GM04504 (cell line): ENCODE results near the gene NCAN.
A peak's percentile ranks its signal among the peaks of the same experiment; 100 is the strongest.
"Not testable (repeated sequence)": the region's sequence is repeated elsewhere in the genome, so short reads cannot be mapped to it uniquely, and the experiment has no call there.

Source experiments
- DNase-seq: peaks from one replicate; pipeline ENCODE4 v3.0.0-alpha.2; 2012; ENCODE audit warnings: low read depth

Gene NCAN

DNA sequence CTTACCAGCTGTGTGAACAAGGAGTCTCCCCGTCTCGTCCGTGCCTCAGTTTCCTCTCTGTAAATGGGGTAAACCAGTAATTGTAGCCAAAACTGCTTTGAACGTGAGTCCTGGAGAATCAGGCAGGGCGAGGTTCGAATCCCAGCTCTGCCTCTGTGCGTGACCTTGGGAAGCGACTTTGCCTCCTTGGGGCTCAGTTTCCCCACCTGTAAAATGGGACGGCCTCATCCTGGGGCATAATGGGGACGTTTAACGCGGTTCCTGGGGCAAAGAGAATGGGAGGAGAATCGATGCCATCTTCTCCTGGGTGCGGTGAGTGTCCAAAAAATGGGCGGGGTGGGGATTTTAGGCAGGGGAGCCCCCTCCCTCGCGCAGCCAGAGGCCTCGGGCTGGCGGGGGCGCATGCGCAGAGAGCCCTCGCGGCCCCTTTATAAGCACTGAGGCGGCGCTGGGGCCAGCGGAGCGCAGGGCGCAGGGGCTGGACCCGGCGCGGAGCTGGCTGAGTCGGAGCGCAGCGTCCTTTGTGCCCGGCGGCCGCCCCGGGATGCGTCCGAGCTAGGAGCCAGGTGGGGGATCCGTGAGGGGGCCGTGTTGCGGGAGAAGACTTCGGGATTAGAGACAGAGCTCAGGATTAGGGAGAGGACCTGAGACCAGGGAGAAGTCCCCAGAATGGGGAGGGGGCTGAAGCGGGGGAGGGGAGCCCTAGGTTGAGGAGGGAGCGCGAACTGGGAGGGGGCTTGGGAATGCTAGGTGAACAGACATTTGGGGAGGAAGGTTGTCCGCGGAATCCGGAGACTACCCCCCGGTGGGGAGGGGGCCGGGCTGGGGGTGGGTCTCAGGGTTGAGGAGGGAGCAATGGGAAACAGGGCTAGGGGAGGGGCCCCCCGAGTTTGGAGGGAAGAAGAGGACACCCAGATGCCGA, at the start of gene NCAN:
Gene NCAN, plus strand, starts transcription at position 460 of the 922 bp plus-strand sequence. CDS start 4,996 bp downstream, outside the sequence.
- DNase-seq = no peak

- DNase-seq = no peak
Observed at GRCh38 chr19:19162495-19162894, 49.3 kb upstream of the NCAN start.

GRCh38 chr19:19165396-19165795, 46.4 kb upstream of the NCAN start:
- DNase-seq = no peak

- no peak for DNase-seq
Observed at GRCh38 chr19:19167612-19168011, 44.1 kb upstream of the NCAN start.

- no peak for DNase-seq
Observed at GRCh38 chr19:19169236-19170052, 42.3 kb upstream of the NCAN start.

- DNase-seq = peak; percentile 23
Observed at GRCh38 chr19:19170053-19170872, 41.5 kb upstream of the NCAN start, which contains the start of gene MEF2B. MEF2B (minus strand) TSS chr19:19170263; CDS start chr19:19150735, 19,528 bp downstream.

GRCh38 chr19:19170873-19171672, 40.7 kb upstream of the NCAN start:
- DNase-seq = no peak

GRCh38 chr19:19171821-19172532, 39.8 kb upstream of the NCAN start:
- no peak for DNase-seq

DNA sequence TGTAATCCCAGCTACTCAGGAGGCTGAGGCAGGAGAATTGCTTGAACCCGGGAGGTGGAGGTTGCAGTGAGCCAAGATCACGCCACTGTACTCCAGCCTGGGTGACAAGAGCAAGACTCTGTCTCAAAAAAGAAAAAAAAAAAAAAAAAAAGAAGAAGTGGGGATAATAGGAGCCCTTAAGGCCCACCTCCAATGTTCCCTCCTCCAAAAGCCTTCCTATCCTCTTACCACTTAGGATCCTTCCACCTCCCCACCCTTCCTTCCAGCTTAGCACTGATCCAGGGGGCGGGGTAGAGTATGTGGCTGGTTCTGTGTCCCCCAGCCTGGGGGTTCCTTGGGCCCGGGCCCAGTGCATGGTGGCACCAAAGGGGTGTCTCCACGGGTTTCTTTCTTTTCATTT, 38.5 kb upstream of the NCAN start:
- DNase-seq = not testable (repeated sequence)

DNA sequence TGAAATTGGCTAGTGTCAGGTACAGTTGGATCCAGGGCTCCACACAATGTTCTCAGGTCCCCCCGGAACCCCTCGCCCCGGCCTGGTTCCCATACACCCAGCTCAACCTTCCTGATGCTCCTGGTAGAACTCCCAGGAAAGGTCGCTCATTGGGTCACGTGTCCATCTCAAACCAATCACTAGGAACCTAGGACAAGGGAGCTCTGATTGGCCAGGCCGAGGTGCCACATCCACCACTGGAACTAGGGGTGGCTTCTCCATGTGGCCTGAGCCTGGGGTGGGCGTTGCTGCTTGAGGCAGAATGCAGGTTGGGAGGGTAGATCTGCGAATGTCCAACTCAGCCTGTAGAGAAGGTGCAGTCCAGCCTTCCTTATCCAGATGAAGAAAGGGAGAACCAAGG, 34.8 kb upstream of the NCAN start:
- no peak for DNase-seq

DNA sequence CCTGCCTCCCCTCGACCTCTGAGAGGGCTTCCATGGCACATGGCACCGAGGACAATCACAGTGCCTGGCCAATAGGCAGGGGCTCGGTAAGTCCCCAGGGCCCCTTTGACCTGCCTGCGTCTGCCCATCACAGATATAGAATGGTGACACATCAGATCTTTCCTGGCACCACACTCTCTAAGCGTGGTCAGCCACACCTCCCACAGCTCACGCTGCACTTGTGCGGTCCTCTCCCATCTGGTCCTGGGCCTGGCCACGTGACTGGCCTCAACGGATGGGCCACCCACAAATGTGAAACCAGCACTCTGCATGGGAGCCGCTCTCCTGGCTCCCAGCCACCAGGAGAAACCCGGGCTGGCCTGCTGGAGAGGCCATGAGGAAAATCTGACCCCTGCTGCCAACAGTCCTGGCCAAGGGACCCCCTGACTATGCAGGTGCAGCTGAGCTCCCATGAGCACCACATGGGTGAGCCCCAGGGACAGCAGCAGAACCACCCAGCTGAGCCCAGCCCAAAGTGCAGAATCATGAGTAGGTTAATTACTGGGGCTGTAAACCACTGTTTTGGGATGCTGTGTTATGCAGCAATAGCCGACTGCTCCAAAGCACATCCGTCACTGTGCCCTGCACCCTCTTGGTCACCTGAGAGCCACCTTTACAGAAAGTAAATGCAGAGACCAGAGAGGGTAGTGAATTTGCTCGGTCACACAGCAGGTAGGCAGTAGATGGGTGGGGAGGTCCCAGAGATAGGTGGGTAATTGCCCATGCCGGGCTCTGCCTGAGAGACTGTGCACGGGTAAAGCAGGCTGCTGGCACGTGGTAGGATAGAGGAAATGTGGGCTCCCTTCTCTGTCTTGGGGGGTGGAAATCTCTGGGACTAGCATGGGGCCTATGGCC, 32.0 kb upstream of the NCAN start:
- DNase-seq = no peak

GRCh38 chr19:19181488-19181998, 30.2 kb upstream of the NCAN start:
- no peak for DNase-seq

DNA sequence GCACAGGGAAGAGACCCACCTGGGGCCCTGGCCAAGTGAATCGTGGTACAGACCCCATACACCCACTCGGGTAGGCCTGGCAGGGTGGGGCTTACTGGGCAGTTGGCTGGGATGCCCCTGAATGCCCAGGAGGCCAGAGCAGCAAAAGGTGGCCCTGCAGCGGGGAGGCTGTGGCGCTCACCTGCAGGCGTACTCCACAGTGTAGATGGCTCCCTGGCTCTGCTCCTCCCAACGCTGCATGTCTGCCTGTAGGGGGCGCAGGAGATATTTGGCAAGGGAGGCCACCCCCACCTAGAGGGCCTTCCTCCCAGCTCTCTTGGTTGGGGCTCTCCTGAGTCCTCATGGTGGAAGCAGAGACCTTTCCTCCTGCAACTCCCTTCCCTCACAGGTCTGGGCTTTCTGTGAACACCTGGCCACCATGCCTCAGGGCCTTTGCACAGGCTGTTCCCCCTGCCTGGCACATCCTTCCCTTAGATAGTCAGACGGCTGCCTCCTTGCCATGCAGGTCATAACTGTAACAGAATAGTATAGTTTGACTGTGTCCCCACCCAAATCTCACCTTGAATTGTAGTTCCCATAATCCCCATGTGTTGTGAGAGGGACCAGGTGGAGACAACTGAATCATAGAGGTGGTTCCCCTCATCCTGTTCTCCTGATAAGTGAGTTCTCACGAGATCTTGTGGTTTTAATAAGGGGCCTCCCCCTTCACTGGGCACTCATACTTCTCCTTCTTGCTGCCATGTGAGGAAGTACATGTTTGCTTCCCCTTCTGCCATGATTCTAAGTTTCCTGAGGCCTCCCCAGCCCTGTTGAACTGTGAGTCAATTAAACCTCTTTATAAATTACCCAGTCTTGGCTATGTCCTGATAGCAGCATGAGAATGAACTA, 25.7 kb upstream of the NCAN start:
- no peak for DNase-seq

DNA sequence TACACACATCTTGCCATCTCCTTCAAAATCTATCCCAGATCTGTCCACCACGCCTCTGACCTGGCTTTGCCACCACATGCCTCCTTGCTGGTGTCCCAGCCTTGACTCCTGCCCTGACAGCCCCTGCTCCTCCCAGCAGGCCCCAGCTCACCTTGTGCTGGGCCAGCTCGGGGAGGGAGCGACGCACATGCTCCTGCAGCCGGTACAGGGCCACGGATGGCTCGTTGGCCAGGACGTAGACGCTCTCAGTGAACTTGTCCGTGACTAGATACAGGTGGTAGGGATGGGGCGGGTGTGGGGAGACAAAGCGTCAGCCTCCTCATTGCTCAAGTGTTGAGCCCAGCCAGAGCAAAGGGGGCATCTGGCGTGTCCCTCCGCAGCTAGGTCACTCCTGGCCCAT, 25.0 kb upstream of the NCAN start:
- no peak for DNase-seq

DNA sequence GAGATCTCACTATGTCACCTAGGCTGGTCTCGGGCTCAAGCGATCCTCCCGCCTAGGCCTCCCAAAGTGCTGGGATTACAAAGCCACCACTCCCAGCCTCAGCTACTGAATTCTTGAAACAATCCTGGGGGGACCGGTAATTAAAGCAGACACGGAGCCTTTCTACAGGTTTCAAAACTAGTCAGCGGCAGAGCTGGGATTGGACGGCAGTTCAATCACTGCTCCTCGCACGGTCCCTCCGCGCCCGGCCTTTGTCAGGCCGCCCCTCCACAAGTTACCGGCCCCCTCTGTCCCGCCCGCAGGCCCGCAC, 20.0 kb upstream of the NCAN start:
- DNase-seq = no peak

GRCh38 chr19:19192078-19192882, 19.5 kb upstream of the NCAN start, which contains the start of the genes BORCS8 and RFXANK:
BORCS8 (minus strand) TSS chr19:19192152; CDS start chr19:19192117, 35 bp downstream.
RFXANK (plus strand) TSS chr19:19192258; CDS start chr19:19193947, 1,689 bp downstream.
- DNase-seq = peak; percentile 99

GRCh38 chr19:19192910-19193423, 18.8 kb upstream of the NCAN start:
- no peak for DNase-seq
